Psoas muscle (tissue), 8 donors: ENCODE measurements around the gene GJC1. TPM values are rescaled to one million over a fixed set of nuclear protein-coding genes. Genes with fewer than 3 reads are reported as not detected.
A peak's percentile ranks its signal among the peaks of the same experiment; 100 is the strongest.
"Not testable (repeated sequence)": the region's sequence is repeated elsewhere in the genome, so short reads cannot be mapped to it uniquely, and the experiment has no call there.

ENCODE experiments used
- ATAC-seq, 4 donors: fragments of 200-7000 bp; cut with Tn5 transposase; one replicate each; pipeline ENCODE4 v1.9.1; 2020; ENCODE audit warnings: moderate library complexity in 3 of 4, mild to moderate bottlenecking in 2 of 4
- DNase-seq, 2 donors: peaks; one replicate each; pipeline ENCODE4 v3.0.0-alpha.2; 2020
- H3K27ac ChIP-seq: fragments of 200-600 bp; one replicate; pipeline ENCODE4 v1.8.0; 2022
- H3K27me3 ChIP-seq, 3 donors: fragments of 200-600 bp in 1 of 3; one replicate each; pipeline versions ENCODE4 v1.6.1 to v1.8.0; 2013 to 2022; ENCODE audit warnings: low read length in 2 of 3, mild to moderate bottlenecking in 2 of 3, moderate library complexity in 1 of 3; ENCODE audit not compliant: insufficient read depth in 3 of 3
- H3K36me3 ChIP-seq, 2 donors: fragments of 200-600 bp in 1 of 2; one replicate each; pipeline versions ENCODE4 v1.6.1 to v1.8.0; 2013 to 2022; ENCODE audit warnings: low read depth in 1 of 2, mild to moderate bottlenecking in 1 of 2, moderate library complexity in 1 of 2; ENCODE audit not compliant: insufficient read depth in 1 of 2
- H3K4me1 ChIP-seq: fragments of 200-600 bp; one replicate; pipeline ENCODE4 v1.8.0; 2022
- H3K4me3 ChIP-seq: fragments of 200-600 bp; one replicate; pipeline ENCODE4 v1.8.0; 2022; ENCODE audit warnings: mild to moderate bottlenecking
- H3K9me3 ChIP-seq: fragments of 200-600 bp; one replicate; pipeline ENCODE4 v1.8.0; 2022
- WGBS, 3 donors: extraction: QIAGEN DNeasy Blood & Tissue Kit; methylation state at CpG; one replicate each; pipeline versions ENCODE4 v1.1.6 to v1.1.7; 2013; 5-methylcytosine and 5-hydroxymethylcytosine counted together
- intact Hi-C, 2 donors: fragments of 100-400 bp; cut with DNase I; formaldehyde crosslinking; loops; one replicate each; pipeline versions ENCODE4 v1.11.0 to v1.14.2; 2022
- polyA plus RNA-seq, 3 donors: library from polyadenylated mRNA; stranded (reverse); fragments of 200-250 nt; gene quantifications; one replicate each; pipeline ENCODE4 v1.2.3, GENCODE V29; 2013
- total RNA-seq, 4 donors: library from RNA; stranded (reverse); fragmentation: NEBNext Ultra II Directional in 2 of 4; extraction: Animal tissue kit (Norgen Biotek cat#: 25700) in 2 of 4; gene quantifications; one replicate each; pipeline versions ENCODE4 v1.2.1 to v1.2.4, GENCODE V29; 2021 to 2023
- TF ChIP-seq, protein P1 (sequence below): fragments of 200-600 bp; IDR thresholded peaks from one replicate; pipeline ENCODE4 v1.8.0; 2022; ENCODE audit warnings: antibody characterized with exemption
- donor health status: healthy with polysubstance abuse.
- donor health status: DM: no; HTN: no; CAD: no; lungs with moderate emphysema.
- donor health status: Bipolar disorder and iron deficiency.
- donor health status: healthy.
- donor health status: DM: yes; HTN: yes; CAD: no.
- donor health status: DM: no; HTN: no; CAD: no.
- donor health status: DM: no; HTN: no; CAD: no.
- donor health status: DM: yes; HTN: yes; CAD: no.

The GJC1 gene
- total and polyA plus RNA-seq, 7 donors = 2.2 to 7.9 (median 4.7) TPM

DNA sequence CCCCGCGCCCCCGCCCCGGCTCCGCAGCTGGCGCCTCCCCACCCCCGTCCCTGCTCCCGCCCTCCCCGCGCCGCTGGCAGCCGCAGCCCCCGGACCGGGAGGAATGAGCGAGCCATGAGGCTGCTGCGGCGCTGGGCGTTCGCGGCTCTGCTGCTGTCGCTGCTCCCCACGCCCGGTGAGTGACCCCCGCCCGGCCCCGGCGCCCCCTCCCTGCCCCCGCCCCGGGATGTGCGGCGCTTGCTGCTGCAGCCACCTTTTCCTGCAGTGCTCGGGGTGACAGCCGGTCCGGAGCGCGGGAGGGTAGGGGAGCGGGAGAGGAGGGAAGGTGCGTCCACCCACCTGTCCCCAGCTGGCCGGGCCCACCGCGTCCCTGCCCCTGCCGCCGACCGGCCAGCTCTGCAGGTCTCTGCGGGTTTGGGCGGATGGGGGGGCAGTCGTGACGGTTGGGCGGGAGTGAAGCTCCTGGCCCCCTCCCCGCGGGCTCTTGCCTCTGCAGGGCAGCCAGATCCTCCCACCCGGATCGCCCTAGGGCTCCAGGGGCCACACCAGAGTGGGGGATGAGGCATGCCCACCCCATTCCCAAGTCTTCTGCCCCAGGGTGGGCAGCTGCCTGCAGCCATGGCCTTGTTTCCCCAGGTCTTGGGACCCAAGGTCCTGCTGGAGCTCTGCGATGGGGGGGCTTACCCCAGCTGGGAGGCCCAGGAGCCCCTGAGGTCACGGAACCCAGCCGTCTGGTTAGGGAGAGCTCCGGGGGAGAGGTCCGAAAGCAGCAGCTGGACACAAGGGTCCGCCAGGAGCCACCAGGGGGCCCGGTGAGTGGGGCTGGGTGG lies 70.8 kb downstream of the GJC1 start:
- WGBS, 3 donors = 7 to 11% (median 9%) methylated on average over 32 to 59 of the region's 60 CpGs
- peaks cover 0 to 45% (median 10%) of the 10 kb centered on the region in 3 donors for H3K27me3 ChIP-seq
- intact Hi-C loops = no loop called here
- H3K4me3 ChIP-seq = peak overlapping the region; percentile 58
- peaks cover 6% of the 10 kb centered on the region for H3K4me1 ChIP-seq
- H3K36me3 ChIP-seq = no peaks in the 10 kb centered on the region
- DNase-seq (no peak), ATAC-seq (no peak)
- no peak overlapping the region for H3K27ac ChIP-seq
- H3K9me3 ChIP-seq = no peaks in the 10 kb centered on the region
- TF ChIP-seq, protein P1, sequence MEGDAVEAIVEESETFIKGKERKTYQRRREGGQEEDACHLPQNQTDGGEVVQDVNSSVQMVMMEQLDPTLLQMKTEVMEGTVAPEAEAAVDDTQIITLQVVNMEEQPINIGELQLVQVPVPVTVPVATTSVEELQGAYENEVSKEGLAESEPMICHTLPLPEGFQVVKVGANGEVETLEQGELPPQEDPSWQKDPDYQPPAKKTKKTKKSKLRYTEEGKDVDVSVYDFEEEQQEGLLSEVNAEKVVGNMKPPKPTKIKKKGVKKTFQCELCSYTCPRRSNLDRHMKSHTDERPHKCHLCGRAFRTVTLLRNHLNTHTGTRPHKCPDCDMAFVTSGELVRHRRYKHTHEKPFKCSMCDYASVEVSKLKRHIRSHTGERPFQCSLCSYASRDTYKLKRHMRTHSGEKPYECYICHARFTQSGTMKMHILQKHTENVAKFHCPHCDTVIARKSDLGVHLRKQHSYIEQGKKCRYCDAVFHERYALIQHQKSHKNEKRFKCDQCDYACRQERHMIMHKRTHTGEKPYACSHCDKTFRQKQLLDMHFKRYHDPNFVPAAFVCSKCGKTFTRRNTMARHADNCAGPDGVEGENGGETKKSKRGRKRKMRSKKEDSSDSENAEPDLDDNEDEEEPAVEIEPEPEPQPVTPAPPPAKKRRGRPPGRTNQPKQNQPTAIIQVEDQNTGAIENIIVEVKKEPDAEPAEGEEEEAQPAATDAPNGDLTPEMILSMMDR = no peak

DNA sequence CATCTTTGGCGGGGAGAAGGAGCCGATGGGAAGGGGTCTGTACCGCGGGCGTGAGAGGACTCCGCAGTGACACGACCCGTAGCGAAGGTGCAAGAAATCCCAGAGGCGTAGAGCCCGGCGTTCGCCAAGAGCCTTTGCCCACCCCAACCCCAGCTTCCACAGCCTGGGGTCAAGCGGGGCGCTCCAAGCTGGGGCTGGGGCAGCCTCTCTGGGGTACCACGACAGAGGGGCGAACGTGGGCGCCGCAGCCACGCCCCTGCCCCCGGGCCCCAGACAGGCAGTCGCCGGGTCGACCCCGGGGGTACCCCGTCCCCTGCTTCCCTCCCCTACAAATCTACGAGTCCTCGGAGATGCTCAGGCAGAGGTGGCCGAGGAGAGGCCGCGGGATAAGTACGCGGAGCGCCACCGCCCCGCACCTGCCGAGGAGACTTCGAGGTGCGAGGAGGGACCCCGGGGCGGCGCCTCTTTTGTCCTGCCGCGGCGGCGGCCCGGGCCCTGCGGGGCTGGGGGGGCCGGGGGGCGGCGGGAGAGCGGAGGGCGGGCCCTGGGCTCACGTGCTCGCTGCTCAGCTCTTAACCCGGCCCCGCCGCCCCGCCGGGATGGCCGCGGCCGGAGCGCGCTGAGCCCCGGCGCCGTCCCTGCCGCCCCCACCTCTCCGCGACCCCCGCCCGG lies 71.5 kb downstream of the GJC1 start, which contains the start of gene ADAM11:
ADAM11 (plus strand) TSS at position 575 of the 672 bp plus-strand sequence. CDS start 212 bp downstream, outside the sequence.
- WGBS, 3 donors = 4 to 11% (median 8%) methylated on average over 38 to 74 of the region's 74 CpGs
- no peak for ATAC-seq
- no peak within 1 kb of the TSS for H3K27ac ChIP-seq
- intact Hi-C loops = no loop called here
- no peaks in the 10 kb centered on the region for H3K36me3 ChIP-seq
- H3K4me1 ChIP-seq = peaks cover 6% of the 10 kb centered on the region
- no peak for DNase-seq
- TF ChIP-seq, protein P1 = no peak
- peak within 1 kb of the TSS; percentile 58 for H3K4me3 ChIP-seq
- no peaks in the 10 kb centered on the region for H3K9me3 ChIP-seq
- peaks cover 0 to 45% (median 14%) of the 10 kb centered on the region in 3 donors for H3K27me3 ChIP-seq

DNA sequence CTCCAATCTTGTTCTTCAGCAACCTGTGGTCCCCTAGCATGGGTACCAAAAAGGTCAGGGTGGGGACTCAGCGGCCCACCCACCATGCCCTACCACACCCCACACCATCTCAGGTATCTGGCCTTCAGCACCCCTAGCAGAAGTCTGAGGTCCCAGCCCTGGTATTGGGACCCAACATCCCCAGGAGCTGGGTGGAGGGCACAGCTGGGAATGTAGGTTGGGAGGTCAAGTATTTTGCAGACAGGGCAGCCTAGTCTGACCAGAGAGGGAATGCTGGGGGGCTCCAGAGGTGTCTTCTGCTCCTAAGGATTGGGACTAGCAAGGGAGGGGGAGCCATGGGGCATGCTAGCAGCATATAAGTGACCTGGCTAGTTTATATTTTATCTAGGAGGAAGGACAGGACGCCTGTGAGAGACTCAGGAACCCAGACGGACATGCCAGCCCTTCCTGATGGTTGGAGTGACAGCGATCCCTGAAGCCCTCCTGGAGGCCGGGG lies 72.1 kb downstream of the GJC1 start:
- no peak overlapping the region for H3K4me3 ChIP-seq
- ATAC-seq (no peak), DNase-seq (no peak)
- H3K36me3 ChIP-seq = no peaks in the 10 kb centered on the region
- peaks cover 6% of the 10 kb centered on the region for H3K4me1 ChIP-seq
- no peaks in the 10 kb centered on the region for H3K9me3 ChIP-seq
- peaks cover 0 to 45% (median 14%) of the 10 kb centered on the region in 3 donors for H3K27me3 ChIP-seq
- no peak overlapping the region for H3K27ac ChIP-seq
- TF ChIP-seq, protein P1 = no peak
- WGBS, 3 donors = 40 to 58% (median 53%) methylated on average over 5 of the region's 5 CpGs
- intact Hi-C loops = no loop called here

DNA sequence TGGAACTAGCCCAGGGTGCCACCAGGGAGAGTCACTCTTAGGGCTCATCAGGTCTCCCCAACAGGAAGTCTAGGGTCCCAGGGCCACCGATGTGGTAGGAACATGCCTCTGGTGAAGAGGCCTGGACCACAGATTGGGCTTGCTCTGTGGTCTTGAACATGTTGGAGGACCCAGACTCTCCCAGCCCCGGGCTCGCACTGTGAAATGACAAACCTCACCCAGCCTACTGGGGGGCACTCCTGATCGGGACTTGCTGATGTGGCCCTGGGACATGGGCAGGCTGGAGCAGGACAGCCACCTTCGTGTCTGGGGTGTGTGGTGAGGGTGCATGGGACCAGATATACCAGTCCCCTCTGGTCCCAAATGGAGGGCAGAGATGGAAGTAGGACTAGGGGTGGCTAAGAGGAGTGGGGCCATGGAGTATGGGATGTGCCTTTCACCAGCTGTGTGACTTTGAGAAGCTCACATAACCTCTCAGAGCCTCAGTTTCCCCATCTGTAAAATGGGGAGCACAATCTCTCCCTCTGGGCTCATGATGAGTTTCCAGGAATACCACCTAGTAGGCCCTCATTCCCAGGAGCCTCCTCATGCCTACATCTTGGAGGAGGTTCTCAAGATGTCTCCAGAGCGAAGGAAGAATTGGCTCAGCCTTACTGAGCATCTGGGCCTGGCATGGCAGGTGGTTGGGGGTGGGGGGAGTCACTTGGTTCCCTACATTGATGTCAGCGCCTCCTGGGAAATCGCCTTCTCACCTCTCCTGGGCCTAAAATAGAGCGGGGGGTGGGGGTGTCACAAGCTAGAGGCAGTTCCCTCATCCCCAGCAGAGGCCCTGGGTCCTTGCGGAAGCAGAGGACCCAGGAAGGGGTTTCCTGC lies 72.8 kb downstream of the GJC1 start:
- no peak overlapping the region for H3K27ac ChIP-seq
- no peak for ATAC-seq
- WGBS, 3 donors = 77 to 91% (median 77%) methylated on average over 10 of the region's 10 CpGs

DNA sequence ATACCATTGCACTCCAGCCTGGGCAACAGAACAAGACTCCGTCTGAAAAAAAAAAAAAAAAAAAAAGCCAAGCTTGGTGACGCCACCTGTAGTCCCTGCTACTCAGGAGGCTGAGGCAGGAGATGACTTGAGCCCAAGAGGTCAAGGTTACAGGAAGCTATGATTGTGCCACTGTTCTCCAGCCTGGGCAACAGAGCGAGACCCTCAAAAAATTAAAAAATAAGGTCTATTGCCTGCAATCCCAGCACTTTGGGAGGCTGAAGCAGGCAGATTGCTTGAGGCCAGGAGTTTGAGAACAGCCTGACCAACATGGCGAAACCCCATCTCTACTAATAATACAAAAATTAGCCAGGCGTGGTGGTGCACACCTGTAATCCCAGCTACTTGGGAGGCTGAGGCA lies 74.9 kb downstream of the GJC1 start:
- 87 to 92% (median 91%) methylated on average over 5 of the region's 5 CpGs for WGBS, 3 donors
- H3K9me3 ChIP-seq, H3K4me3 ChIP-seq, DNase-seq, H3K4me1 ChIP-seq, H3K27ac ChIP-seq, intact Hi-C loops, H3K36me3 ChIP-seq, ATAC-seq: not testable (repeated sequence)
- peaks cover 0 to 31% (median 12%) of the 10 kb centered on the region in 3 donors for H3K27me3 ChIP-seq

More for the DNA sequence above, 72.8 kb downstream of the GJC1 start:
- H3K9me3 ChIP-seq = no peaks in the 10 kb centered on the region
- peaks cover 0 to 45% (median 14%) of the 10 kb centered on the region in 3 donors for H3K27me3 ChIP-seq
- H3K4me3 ChIP-seq = no peak overlapping the region
- no peaks in the 10 kb centered on the region for H3K36me3 ChIP-seq
- H3K4me1 ChIP-seq = peaks cover 6% of the 10 kb centered on the region
- intact Hi-C loops = no loop called here
- no peak for DNase-seq
- TF ChIP-seq, protein P1 = no peak
